GM12891 (cell line): ENCODE results near the gene FOXI3.

ENCODE experiments used
- PAX5 ChIP-seq: IDR thresholded peaks from 2 replicates; pipeline ENCODE4 v1.6.1; 2011; ENCODE audit warnings: low read length, moderate library complexity, mild to moderate bottlenecking; ENCODE audit not compliant: insufficient read depth, severe bottlenecking
- POLR2A ChIP-seq: IDR thresholded peaks from 2 replicates; pipeline ENCODE4 v1.6.1; 2011; ENCODE audit warnings: low read depth, low read length, control low read depth
- POLR2AphosphoS5 ChIP-seq: IDR thresholded peaks from 2 replicates; pipeline ENCODE4 v1.6.1; 2011; ENCODE audit warnings: low read depth, low read length, control low read depth
- POU2F2 ChIP-seq: IDR thresholded peaks from 2 replicates; pipeline ENCODE4 v1.6.1; 2011; ENCODE audit warnings: low read depth, mild to moderate bottlenecking, control low read depth, low read length, moderate library complexity
- SPI1 ChIP-seq: IDR thresholded peaks from 2 replicates; pipeline ENCODE4 v1.6.1; 2011; ENCODE audit warnings: low read depth, low read length, control low read depth
- TAF1 ChIP-seq: IDR thresholded peaks from 2 replicates; pipeline ENCODE4 v1.6.1; 2011; ENCODE audit warnings: low read depth, low read length, control low read depth

GRCh38 chr2:88452980-88453582 lies 588 bp upstream of the FOXI3 start:
- TF ChIP-seq TAF1 (no peak), SPI1 (no peak), POLR2A (no peak), POLR2AphosphoS5 (no peak), POU2F2 (no peak), PAX5 (no peak)
